ENCODE measurements around the gene FIG4.
"Not testable (repeated sequence)": the region's sequence is repeated elsewhere in the genome, so short reads cannot be mapped to it uniquely, and the experiment has no call there.

Gene FIG4

GRCh38 chr6:109744779-109745178 is 53.7 kb downstream of the FIG4 start:
- H3K4me3 ChIP-seq, H3K27ac ChIP-seq: not testable (repeated sequence)

- no peak overlapping the region for H3K4me3 ChIP-seq
- no peak overlapping the region for H3K27ac ChIP-seq
Observed at GRCh38 chr6:109747221-109747620, 56.1 kb downstream of the FIG4 start.

DNA sequence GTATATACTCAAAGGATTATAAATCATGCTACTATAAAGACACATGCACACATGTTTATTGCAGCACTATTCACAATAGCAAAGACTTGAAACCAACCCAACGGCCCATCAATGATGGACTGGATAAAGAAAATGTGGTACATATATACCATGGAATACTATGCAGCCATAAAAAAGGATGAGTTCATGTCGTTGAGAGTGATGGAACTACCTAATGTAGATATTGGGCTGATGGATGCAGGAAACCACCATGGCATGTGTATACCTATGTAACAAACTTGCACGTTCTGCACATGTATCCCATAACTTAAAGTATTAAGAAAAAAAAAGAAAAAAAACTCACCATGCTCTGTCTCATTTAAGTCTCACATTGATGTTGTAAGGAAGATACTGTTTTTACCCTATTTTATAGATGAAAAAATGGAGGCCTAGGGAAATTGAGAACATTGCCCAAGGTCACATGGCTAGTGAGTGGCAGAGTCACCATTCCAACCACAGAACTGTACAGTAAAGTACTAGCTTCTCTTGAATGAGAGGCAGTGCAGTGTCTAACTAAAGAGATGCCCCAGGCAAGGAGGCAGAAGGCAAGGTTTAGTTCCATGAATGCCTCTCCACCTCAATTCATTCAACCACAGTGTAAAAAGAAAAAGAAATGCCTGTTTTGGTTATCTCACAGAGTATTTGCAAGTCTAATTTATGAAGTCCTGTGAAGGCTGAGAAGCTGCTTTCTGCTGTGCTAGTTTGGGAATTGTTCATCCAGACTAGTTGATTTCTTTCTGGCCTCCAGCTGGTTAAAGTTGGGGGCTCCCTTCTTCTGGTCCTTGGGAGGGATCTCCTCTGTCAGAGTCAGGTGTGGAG is 68.2 kb downstream of the FIG4 start:
- no peak overlapping the region for H3K4me3 ChIP-seq
- H3K27ac ChIP-seq: no peak overlapping the region

DNA sequence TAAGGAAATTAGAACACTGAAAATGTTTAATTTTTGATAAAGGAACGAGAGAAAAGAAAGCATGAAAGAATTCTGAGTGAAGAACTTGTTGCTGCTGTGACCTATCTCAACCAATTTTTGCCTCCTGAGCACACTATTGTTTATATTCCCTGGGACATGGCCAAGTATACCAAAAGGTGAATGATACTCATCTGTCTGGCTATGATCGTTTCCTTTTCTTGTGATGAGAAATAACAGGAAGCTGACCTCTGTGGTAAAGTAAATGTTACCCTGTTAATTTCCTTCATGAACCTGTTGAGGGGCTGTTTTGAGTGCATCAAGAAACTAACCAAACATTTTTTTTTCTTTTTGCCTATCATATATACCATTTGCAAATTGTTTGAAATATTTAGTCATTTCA is 69.1 kb downstream of the FIG4 start:
- Histone ChIP-seq H3K27ac (no peak overlapping the region), H3K4me3 (no peak overlapping the region)

DNA sequence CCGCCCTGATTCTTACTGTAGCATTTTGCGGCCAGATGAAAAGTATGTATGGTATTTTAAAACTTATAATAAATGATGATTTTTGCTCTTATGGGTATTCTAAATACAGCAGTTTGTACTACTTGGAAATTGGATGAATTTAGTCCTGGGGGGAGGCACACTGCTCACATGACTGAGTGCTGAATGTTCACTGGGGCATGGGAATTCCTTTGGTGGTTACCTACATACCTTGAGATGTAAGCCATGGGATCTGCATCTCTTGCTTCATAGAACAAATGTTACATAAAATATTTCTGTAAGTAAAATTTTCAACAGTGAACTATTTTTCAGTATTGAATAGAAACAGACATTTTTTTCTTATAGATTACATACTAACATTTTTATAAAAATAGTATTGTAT is 71.1 kb downstream of the FIG4 start:
- Histone ChIP-seq H3K27ac (no peak overlapping the region), H3K4me3 (no peak overlapping the region)

GRCh38 chr6:109762769-109763441 is 71.8 kb downstream of the FIG4 start:
- H3K4me3 ChIP-seq: no peak overlapping the region
- no peak overlapping the region for H3K27ac ChIP-seq

GRCh38 chr6:109766167-109766566 is 75.1 kb downstream of the FIG4 start:
- Histone ChIP-seq H3K4me3 (no peak overlapping the region), H3K27ac (no peak overlapping the region)

GRCh38 chr6:109767961-109768360 is 76.9 kb downstream of the FIG4 start:
- Histone ChIP-seq H3K4me3 (no peak overlapping the region), H3K27ac (no peak overlapping the region)

GRCh38 chr6:109768485-109768884 is 77.4 kb downstream of the FIG4 start:
- Histone ChIP-seq H3K27ac (no peak overlapping the region), H3K4me3 (no peak overlapping the region)

- Histone ChIP-seq H3K4me3 (no peak overlapping the region), H3K27ac (no peak overlapping the region)
Observed at GRCh38 chr6:109769213-109769612, 78.1 kb downstream of the FIG4 start.

- H3K4me3 ChIP-seq: no peak overlapping the region
- no peak overlapping the region for H3K27ac ChIP-seq
Observed at GRCh38 chr6:109770047-109770446, 79.0 kb downstream of the FIG4 start.

DNA sequence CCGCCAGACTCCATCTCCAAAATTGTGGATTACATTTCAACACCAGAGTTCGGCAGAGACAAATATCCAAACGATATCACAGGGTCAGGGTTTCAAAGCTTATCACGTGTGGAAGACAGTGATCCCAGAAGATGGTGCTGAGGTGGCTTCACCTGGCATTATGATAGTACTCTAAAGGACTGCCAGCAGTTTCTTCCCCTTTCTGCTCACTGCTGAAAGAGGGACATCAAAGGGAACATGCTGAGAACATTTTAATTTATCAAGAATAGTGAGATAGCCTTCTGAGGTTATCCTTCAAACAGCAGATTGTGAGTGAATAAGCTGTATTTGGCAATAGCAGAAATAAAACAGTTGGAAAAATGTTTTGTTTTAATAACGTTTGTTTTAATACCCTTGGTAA is 79.7 kb downstream of the FIG4 start:
- no peak overlapping the region for H3K27ac ChIP-seq
- no peak overlapping the region for H3K4me3 ChIP-seq

DNA sequence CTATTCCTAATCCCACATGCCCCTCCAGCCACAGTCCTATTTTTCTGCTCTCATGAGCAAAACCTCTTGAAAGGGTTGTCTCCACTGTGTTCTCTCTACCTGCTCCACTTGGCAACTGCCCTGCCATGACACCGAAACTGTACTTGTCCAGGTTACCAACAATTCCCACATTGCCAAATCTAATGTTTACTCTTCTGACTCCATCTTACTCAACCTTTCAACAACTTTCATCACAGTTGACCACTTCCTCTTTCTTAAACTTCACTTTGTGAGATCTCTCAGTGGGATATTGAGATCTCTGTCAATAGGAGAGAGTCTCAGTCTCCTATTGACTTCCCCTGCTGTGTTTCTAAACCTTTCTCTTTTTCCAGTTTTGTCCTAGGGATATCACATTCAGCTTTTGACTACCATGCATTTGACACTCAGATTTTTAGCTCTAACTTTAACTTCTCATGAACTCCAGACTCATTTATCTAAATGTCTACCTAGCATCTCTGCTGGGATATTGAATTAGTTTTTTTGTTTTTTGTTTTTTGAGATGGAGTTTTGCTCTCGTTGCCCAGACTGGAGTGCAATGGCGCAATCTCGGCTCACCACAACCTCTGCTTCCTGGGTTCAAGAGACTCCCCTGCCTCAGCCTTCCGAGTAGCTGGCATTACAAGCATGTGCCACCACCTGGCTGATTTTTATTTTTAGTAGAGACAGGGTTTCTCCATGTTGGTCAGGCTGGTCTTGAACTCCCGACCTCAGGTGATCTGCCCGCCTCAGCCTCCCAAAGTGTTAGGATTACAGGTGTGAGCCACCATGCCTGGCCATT is 81.1 kb downstream of the FIG4 start:
- H3K4me3 ChIP-seq: not testable (repeated sequence)
- peak overlapping the region in 2 of 21 experiments; percentile 18 to 47 for H3K27ac ChIP-seq

DNA sequence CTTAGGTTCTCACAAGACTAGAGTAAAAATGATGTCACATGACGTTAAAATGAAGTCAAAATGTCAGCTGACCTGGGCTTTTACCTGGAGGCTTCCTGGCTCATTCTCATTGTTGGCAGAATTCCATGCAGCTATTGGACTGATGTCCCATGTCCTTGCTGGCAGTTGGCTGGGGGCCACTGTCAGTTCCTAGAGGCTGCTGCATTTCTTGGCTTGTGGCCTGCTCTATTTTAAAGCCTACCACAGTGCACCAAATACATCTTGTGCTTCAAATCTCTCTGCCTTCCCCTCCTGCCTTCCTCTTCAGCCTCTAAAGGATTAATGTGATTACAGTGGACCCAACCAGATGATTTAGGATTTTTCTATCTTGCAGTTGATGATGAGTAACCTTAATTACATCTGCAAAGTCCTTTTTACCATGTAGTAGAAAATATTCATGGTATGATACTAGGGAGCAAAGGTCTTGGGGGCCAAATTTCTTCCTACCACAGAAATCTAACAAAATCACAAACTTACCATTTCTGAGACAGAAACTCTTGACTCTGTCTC is 81.9 kb downstream of the FIG4 start:
- Histone ChIP-seq H3K27ac (peak overlapping the region in 2 of 21 experiments; percentile 18 to 47), H3K4me3 (no peak overlapping the region)

GRCh38 chr6:109781001-109781400 is 89.9 kb downstream of the FIG4 start:
- Histone ChIP-seq H3K27ac (no peak overlapping the region), H3K4me3 (no peak overlapping the region)

DNA sequence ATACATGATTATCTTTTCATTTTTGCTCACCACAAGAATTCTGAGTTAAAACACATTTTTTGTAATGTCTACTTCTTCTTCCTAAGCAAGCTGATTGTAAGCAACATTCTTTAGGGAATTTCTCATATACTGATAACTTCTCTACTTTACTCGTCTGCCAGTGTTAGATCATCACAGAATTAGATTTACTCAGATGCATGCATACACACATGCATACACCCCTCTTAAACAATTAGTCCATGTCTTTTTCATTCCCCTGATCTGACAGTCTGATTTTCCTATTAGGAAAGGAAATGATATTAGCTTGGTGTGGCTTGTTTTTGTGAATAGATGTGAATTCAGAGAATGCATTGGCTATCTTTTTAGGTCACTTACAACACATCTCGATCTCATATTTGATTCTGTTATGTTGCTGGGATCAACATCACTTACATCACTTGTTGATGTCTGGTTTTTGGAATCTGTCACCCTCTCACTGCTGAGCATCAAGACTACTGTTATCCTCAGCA is 91.4 kb downstream of the FIG4 start:
- no peak overlapping the region for H3K27ac ChIP-seq
- H3K4me3 ChIP-seq: no peak overlapping the region

GRCh38 chr6:109783250-109783986 is 92.3 kb downstream of the FIG4 start:
- Histone ChIP-seq H3K4me3 (no peak overlapping the region), H3K27ac (no peak overlapping the region)

DNA sequence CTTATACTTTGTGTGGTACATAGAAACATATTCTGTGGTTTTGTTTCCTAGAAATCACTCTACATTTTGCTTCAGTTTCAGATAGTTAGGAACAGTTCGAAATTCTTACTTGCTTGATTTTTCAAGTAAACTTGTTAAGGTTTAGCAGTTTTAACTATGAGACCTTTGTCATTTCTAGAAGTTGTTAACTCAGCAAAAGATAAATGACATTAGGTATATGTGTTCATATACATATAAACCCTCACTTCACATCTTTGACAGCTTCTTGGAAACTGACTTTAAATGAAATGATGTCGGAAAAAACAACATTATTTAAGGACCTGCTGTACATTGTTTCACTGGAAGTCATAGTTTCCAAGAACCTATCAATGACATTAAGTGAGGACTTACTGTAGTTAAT is 96.2 kb downstream of the FIG4 start:
- Histone ChIP-seq H3K27ac (no peak overlapping the region), H3K4me3 (no peak overlapping the region)

- Histone ChIP-seq H3K4me3 (no peak overlapping the region), H3K27ac (no peak overlapping the region)
Observed at GRCh38 chr6:109788687-109789086, 97.6 kb downstream of the FIG4 start.
